IMR-90 (cell line): ENCODE data around the gene OGFOD1.

ENCODE experiments used
- ELK1 ChIP-seq: fragments of 150-350 bp; IDR thresholded peaks from 2 replicates; pipeline ENCODE4 v1.6.1; 2016; ENCODE audit warnings: low read depth, mild to moderate bottlenecking, low read length, moderate library complexity, borderline replicate concordance
- FOS ChIP-seq: fragments of 150-350 bp; IDR thresholded peaks from 2 replicates; pipeline ENCODE4 v1.6.1; 2016; ENCODE audit warnings: low read depth, low read length
- MAFK ChIP-seq: IDR thresholded peaks from 2 replicates; pipeline ENCODE4 v1.6.1; 2012; ENCODE audit warnings: low read depth, low read length, improper control_type of control experiment
- MAZ ChIP-seq: IDR thresholded peaks from 2 replicates; pipeline ENCODE4 v1.6.1; 2012; ENCODE audit warnings: low read depth, mild to moderate bottlenecking, low read length, improper control_type of control experiment, moderate library complexity, borderline replicate concordance
- MXI1 ChIP-seq: IDR thresholded peaks from 2 replicates; pipeline ENCODE4 v1.6.1; 2012; ENCODE audit warnings: low read depth, mild to moderate bottlenecking, low read length, moderate library complexity, borderline replicate concordance
- POLR2A ChIP-seq: IDR thresholded peaks from 2 replicates; pipeline ENCODE4 v1.6.1; 2012; ENCODE audit warnings: mild to moderate bottlenecking, low read depth, low read length
- RFX5 ChIP-seq: IDR thresholded peaks from 2 replicates; pipeline ENCODE4 v1.8.0; 2012; ENCODE audit warnings: low read depth, mild to moderate bottlenecking, low read length, moderate library complexity
- SMC3 ChIP-seq: fragments of 150-350 bp; IDR thresholded peaks from 2 replicates; pipeline ENCODE4 v1.6.1; 2016; ENCODE audit warnings: low read depth, mild to moderate bottlenecking, antibody characterized with exemption, low read length, moderate library complexity
- TF ChIP-seq, protein P1 (sequence below): fragments of 150-350 bp; IDR thresholded peaks from 2 replicates; pipeline ENCODE4 v1.6.1; 2017; ENCODE audit warnings: mild to moderate bottlenecking, antibody characterized with exemption, low read length, low read depth
- TF ChIP-seq, protein P2 (sequence below): conservative IDR thresholded peaks from 2 replicates; pipeline ENCODE4 v1.5.1; 2012; ENCODE audit warnings: mild to moderate bottlenecking, low read depth, low read length, improper control_type of control experiment

- TF ChIP-seq, protein P1, sequence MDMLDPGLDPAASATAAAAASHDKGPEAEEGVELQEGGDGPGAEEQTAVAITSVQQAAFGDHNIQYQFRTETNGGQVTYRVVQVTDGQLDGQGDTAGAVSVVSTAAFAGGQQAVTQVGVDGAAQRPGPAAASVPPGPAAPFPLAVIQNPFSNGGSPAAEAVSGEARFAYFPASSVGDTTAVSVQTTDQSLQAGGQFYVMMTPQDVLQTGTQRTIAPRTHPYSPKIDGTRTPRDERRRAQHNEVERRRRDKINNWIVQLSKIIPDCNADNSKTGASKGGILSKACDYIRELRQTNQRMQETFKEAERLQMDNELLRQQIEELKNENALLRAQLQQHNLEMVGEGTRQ = no peak
- TF ChIP-seq, protein P2, sequence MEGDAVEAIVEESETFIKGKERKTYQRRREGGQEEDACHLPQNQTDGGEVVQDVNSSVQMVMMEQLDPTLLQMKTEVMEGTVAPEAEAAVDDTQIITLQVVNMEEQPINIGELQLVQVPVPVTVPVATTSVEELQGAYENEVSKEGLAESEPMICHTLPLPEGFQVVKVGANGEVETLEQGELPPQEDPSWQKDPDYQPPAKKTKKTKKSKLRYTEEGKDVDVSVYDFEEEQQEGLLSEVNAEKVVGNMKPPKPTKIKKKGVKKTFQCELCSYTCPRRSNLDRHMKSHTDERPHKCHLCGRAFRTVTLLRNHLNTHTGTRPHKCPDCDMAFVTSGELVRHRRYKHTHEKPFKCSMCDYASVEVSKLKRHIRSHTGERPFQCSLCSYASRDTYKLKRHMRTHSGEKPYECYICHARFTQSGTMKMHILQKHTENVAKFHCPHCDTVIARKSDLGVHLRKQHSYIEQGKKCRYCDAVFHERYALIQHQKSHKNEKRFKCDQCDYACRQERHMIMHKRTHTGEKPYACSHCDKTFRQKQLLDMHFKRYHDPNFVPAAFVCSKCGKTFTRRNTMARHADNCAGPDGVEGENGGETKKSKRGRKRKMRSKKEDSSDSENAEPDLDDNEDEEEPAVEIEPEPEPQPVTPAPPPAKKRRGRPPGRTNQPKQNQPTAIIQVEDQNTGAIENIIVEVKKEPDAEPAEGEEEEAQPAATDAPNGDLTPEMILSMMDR = no peak
- TF ChIP-seq ELK1 (no peak), MAFK (no peak), MAZ (no peak), FOS (no peak), POLR2A (no peak), RFX5 (no peak), SMC3 (no peak), MXI1 (no peak)
Measured at GRCh38 chr16:56424404-56424764, 27.0 kb upstream of the OGFOD1 start.
